Osteocyte (in vitro differentiated cells): Measurements from ENCODE around the gene POF1B. TPM values are rescaled to one million over a fixed set of nuclear protein-coding genes. Genes with fewer than 3 reads are reported as not detected.

Experiments used
- DNase-seq: peaks from one replicate; pipeline ENCODE4 v3.0.0; 2021; ENCODE audit warnings: mixed read lengths; ENCODE audit not compliant: unreplicated experiment; ENCODE audit errors: extremely low spot score
- H3K27ac Mint-ChIP-seq: one replicate; pipeline ENCODE4 v1.8.0; 2021; ENCODE audit warnings: mild to moderate bottlenecking, mixed read lengths; ENCODE audit not compliant: unreplicated experiment
- H3K27me3 Mint-ChIP-seq: one replicate; pipeline ENCODE4 v1.8.0; 2021; ENCODE audit warnings: mixed read lengths; ENCODE audit not compliant: unreplicated experiment
- H3K36me3 Mint-ChIP-seq: one replicate; pipeline ENCODE4 v1.8.0; 2021; ENCODE audit warnings: mixed read lengths; ENCODE audit not compliant: unreplicated experiment
- H3K4me1 Mint-ChIP-seq: one replicate; pipeline ENCODE4 v1.8.0; 2021; ENCODE audit warnings: mixed read lengths; ENCODE audit not compliant: unreplicated experiment
- H3K4me3 Mint-ChIP-seq: one replicate; pipeline ENCODE4 v1.8.0; 2021; ENCODE audit warnings: mild to moderate bottlenecking, moderate library complexity, mixed read lengths; ENCODE audit not compliant: unreplicated experiment
- H3K9me3 Mint-ChIP-seq: one replicate; pipeline ENCODE4 v1.8.0; 2021; ENCODE audit warnings: mixed read lengths; ENCODE audit not compliant: unreplicated experiment
- total RNA-seq: library from RNA; stranded (reverse); gene quantifications from 2 replicates; pipeline ENCODE4 v1.2.1, GENCODE V29; 2021
- TF ChIP-seq, protein P1 (sequence below): fragments of 200-600 bp; sonication (generic); IDR thresholded peaks from 2 replicates; pipeline ENCODE4 v1.5.0; 2021; ENCODE audit warnings: antibody characterized with exemption, mild to moderate bottlenecking, moderate library complexity

Gene POF1B
- total RNA-seq, 1 donor from 2014 or later: not detected

DNA sequence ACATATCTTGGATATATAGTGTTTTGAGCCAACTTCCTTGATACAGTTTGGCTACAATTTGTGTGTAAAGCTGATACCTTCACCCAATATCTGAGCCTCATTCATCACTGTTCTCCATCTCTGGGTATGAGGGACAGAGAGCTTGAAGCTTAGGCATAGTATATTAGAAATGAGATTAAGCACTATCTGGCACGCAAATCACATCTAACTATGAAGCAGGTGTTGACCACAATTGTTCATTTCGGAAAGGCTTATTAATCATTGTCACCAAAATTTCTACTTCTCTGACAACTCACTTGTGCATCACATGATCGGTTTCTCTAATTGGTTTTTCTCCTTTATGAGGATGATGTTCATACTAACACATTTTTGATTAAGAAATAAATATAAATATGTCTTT, 2.1 kb upstream of the POF1B start:
- H3K4me3 Mint-ChIP-seq: no peak overlapping the region
- no peak overlapping the region for H3K27ac Mint-ChIP-seq
- H3K27me3 Mint-ChIP-seq: no peaks in the 10 kb centered on the region
- no peak for DNase-seq
- no peaks in the 10 kb centered on the region for H3K36me3 Mint-ChIP-seq
- TF ChIP-seq, protein P1, sequence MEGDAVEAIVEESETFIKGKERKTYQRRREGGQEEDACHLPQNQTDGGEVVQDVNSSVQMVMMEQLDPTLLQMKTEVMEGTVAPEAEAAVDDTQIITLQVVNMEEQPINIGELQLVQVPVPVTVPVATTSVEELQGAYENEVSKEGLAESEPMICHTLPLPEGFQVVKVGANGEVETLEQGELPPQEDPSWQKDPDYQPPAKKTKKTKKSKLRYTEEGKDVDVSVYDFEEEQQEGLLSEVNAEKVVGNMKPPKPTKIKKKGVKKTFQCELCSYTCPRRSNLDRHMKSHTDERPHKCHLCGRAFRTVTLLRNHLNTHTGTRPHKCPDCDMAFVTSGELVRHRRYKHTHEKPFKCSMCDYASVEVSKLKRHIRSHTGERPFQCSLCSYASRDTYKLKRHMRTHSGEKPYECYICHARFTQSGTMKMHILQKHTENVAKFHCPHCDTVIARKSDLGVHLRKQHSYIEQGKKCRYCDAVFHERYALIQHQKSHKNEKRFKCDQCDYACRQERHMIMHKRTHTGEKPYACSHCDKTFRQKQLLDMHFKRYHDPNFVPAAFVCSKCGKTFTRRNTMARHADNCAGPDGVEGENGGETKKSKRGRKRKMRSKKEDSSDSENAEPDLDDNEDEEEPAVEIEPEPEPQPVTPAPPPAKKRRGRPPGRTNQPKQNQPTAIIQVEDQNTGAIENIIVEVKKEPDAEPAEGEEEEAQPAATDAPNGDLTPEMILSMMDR: no peak
- peaks cover 10% of the 10 kb centered on the region for H3K9me3 Mint-ChIP-seq
- H3K4me1 Mint-ChIP-seq: no peaks in the 10 kb centered on the region

DNA sequence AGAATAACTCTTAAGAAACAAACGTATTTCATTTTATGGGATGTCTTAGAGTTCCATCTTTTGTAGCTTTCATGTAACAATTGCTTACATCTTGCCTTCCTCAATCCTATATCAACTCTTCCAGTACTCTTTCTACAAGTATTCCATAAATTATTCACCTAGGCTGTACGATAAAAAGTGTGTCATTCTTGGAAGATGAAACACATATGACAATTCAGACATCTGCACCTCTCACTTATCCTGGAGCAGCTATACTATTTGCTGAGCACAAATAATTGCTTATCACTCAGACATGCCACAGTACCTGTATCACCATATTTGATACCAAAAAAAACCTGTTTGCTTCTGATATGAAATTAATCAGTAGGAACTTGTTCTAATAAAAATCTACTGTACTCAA, 1.0 kb downstream of the POF1B start:
- Mint-ChIP-seq H3K4me3 (no peak overlapping the region), H3K27me3 (no peaks in the 10 kb centered on the region), H3K36me3 (no peaks in the 10 kb centered on the region), H3K4me1 (no peaks in the 10 kb centered on the region), H3K27ac (no peak overlapping the region), H3K9me3 (no peaks in the 10 kb centered on the region)
- DNase-seq: no peak
- TF ChIP-seq, protein P1: no peak

DNA sequence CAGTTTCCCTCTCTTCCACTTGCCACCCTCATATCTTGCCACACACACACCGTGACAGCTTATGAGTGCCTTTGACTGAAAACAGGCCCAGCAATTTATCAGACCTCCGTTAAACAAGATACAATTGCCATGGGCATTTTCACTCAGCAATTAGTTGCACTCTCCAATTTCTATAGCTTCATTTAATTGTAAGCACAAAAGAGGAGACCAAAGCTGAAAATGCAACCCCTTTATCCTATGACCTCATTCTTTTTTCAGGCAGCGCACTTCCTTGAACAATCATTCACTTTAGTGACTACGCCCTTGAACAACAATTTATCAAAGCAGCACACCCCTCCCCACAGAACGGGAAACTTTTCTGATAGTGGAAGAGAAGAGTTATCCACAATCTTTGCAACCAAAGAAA, 4.1 kb downstream of the POF1B start:
- H3K4me3 Mint-ChIP-seq: no peak overlapping the region
- H3K36me3 Mint-ChIP-seq: no peaks in the 10 kb centered on the region
- no peaks in the 10 kb centered on the region for H3K9me3 Mint-ChIP-seq
- H3K27ac Mint-ChIP-seq: no peak overlapping the region
- no peak for DNase-seq
- TF ChIP-seq, protein P1: no peak
- H3K4me1 Mint-ChIP-seq: no peaks in the 10 kb centered on the region
- no peaks in the 10 kb centered on the region for H3K27me3 Mint-ChIP-seq

DNA sequence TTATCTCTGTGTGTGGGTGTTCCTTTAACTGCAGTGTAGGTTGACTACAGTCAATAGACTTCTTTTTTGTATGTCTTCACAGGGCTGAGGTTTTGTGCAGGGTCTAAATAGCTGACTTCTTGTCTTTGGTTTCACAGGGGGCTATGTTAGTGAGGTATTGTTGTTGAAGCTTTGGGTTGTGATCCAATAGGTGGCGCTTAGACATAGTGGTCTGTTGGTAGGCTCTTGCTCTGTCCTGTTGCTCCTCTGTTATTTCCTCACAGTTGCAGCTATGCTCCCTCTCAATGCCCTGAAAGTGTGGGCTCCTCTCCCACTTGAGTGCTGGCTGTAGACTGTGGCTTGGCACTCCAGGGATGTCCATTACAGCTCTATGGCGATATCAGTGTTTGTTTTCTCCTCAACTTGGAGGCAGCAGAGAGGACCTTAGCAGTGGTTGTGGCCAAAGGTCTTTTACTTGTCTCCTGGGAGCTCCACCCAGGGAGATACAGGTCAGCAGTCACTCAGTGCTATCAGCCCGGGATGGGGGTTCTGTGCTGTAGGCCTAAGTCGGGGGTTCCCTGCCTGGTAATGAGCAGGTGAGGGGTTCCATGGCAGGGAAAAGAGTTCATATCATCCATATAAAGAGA, 14.0 kb downstream of the POF1B start:
- no peaks in the 10 kb centered on the region for H3K4me1 Mint-ChIP-seq
- no peak for DNase-seq
- peaks cover 28% of the 10 kb centered on the region for H3K9me3 Mint-ChIP-seq
- H3K36me3 Mint-ChIP-seq: no peaks in the 10 kb centered on the region
- TF ChIP-seq, protein P1: no peak
- H3K4me3 Mint-ChIP-seq: no peak overlapping the region
- H3K27me3 Mint-ChIP-seq: no peaks in the 10 kb centered on the region
- H3K27ac Mint-ChIP-seq: no peak overlapping the region

DNA sequence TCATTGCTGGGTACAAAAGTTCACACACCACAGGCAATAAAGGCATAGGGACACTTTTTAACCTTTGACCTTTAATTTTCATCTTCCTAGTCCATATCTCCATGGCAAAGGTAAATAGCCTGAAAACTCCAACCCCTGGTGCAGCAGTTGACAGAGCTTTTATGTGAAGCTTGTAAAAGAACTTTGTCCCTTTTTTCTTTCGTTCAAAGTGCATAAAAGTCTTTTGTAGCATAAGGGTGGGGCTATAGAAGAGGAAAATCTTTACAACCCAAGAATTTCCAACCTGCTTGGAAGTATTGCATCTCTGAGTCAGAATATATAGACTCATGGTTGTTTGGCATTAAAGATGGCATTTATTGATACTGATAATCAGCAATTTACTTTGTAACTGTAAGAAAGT, 20.4 kb downstream of the POF1B start:
- Mint-ChIP-seq H3K9me3 (peaks cover 21% of the 10 kb centered on the region), H3K4me1 (no peaks in the 10 kb centered on the region), H3K36me3 (no peaks in the 10 kb centered on the region), H3K4me3 (no peak overlapping the region), H3K27me3 (no peaks in the 10 kb centered on the region), H3K27ac (no peak overlapping the region)
- TF ChIP-seq, protein P1: no peak
- DNase-seq: no peak
